IMR-90 (cell line): Measurements from ENCODE around the gene RPL12. TPM values are rescaled to one million over a fixed set of nuclear protein-coding genes. Genes with fewer than 3 reads are reported as not detected.

Source experiments
- ATAC-seq: fragments of 200-7000 bp; cut with Tn5 transposase; 2 replicates; pipeline ENCODE4 v1.9.1; 2020; ENCODE audit warnings: low read depth, mild to moderate bottlenecking, moderate library complexity
- BruUV-seq: library from RNA; stranded (reverse); fragments of 400-500 nt; replicated peaks from 2 replicates; lab custom pipeline; 2021; lab: Mats Ljungman, UMichigan
- CTCF ChIA-PET: fragments of 300-600 bp; formaldehyde crosslinking; extraction: SDS; loops from one replicate; lab custom pipeline; 2021; ENCODE audit warnings: antibody characterized with exemption; lab: Yijun Ruan, JAX
- POLR2A ChIA-PET: fragments of 300-600 bp; sonication (Branson Sonifier 250); formaldehyde crosslinking; loops from one replicate; lab custom pipeline; 2022; ENCODE audit warnings: antibody characterized with exemption; ENCODE audit not compliant: unreplicated experiment; lab: Charles Lee
- DNase-seq: peaks from one replicate; pipeline ENCODE4 v3.0.0; 2013
- H2AFZ ChIP-seq: replicated peaks from 2 replicates; pipeline ENCODE3; 2013; ENCODE audit warnings: low read length, mild to moderate bottlenecking; ENCODE audit not compliant: poor library complexity
- H2AK5ac ChIP-seq: 2 replicates; pipeline ENCODE4 v1.6.1; 2013; ENCODE audit warnings: low read depth, low read length, inconsistent platforms
- H2AK9ac ChIP-seq: replicated peaks from 2 replicates; pipeline ENCODE3; 2013; ENCODE audit warnings: mild to moderate bottlenecking, low read depth, low read length, moderate library complexity; ENCODE audit not compliant: poor library complexity
- H2BK120ac ChIP-seq: 2 replicates; pipeline ENCODE4 v1.6.1; 2013; ENCODE audit warnings: low read depth, low read length, inconsistent platforms
- H2BK15ac ChIP-seq: 3 replicates; pipeline ENCODE4 v1.6.1; 2013; ENCODE audit warnings: low read depth, low read length, inconsistent platforms
- H2BK20ac ChIP-seq: 2 replicates; pipeline ENCODE4 v1.6.1; 2013; ENCODE audit warnings: low read depth, mild to moderate bottlenecking, inconsistent platforms, low read length, moderate library complexity
- H2BK5ac ChIP-seq: 2 replicates; pipeline ENCODE4 v1.6.1; 2013; ENCODE audit warnings: mild to moderate bottlenecking, low read depth, low read length, inconsistent platforms; ENCODE audit not compliant: poor library complexity, severe bottlenecking
- H3K14ac ChIP-seq: replicated peaks from 2 replicates; pipeline ENCODE4 v1.6.1; 2013; ENCODE audit warnings: low read depth, low read length, inconsistent platforms
- H3K18ac ChIP-seq: 2 replicates; pipeline ENCODE4 v1.6.1; 2013; ENCODE audit warnings: low read depth, low read length, control low read depth
- H3K23ac ChIP-seq: 2 replicates; pipeline ENCODE4 v1.6.1; 2013; ENCODE audit warnings: low read depth, low read length, inconsistent platforms
- H3K27ac ChIP-seq: 2 replicates; pipeline ENCODE4 v1.5.1; 2013; ENCODE audit warnings: mild to moderate bottlenecking, control low read depth, low read length; ENCODE audit not compliant: insufficient read depth
- H3K27me3 ChIP-seq: 2 replicates; pipeline ENCODE4 v1.6.1; 2013; ENCODE audit warnings: low read length; ENCODE audit not compliant: control insufficient read depth, insufficient read depth
- H3K36me3 ChIP-seq: 2 replicates; pipeline ENCODE4 v1.6.1; 2013; ENCODE audit warnings: low read length, mixed read lengths; ENCODE audit not compliant: control insufficient read depth, insufficient read depth
- H3K4ac ChIP-seq: 2 replicates; pipeline ENCODE4 v1.6.1; 2013; ENCODE audit warnings: low read depth, low read length, inconsistent platforms
- H3K4me1 ChIP-seq: 2 replicates; pipeline ENCODE4 v1.6.1; 2013; ENCODE audit warnings: low read length, mixed read lengths; ENCODE audit not compliant: control insufficient read depth, insufficient read depth
- H3K4me2 ChIP-seq: 2 replicates; pipeline ENCODE4 v1.6.1; 2013; ENCODE audit warnings: low read depth, mild to moderate bottlenecking, control low read depth, low read length, moderate library complexity
- H3K4me3 ChIP-seq: 2 replicates; pipeline ENCODE4 v1.5.1; 2013; ENCODE audit warnings: low read depth, mild to moderate bottlenecking, control low read depth, low read length, moderate library complexity; ENCODE audit not compliant: insufficient read depth
- H3K56ac ChIP-seq: 2 replicates; pipeline ENCODE4 v1.6.1; 2013; ENCODE audit warnings: low read length, inconsistent platforms; ENCODE audit not compliant: insufficient read depth; ENCODE audit errors: extremely low read depth
- H3K79me1 ChIP-seq, 2 experiments: 2 replicates each; pipeline ENCODE4 v1.6.1; 2013; ENCODE audit warnings: low read length in 2 of 2, inconsistent platforms in 1 of 2, low read depth in 1 of 2
- H3K9ac ChIP-seq: 2 replicates; pipeline ENCODE4 v1.6.1; 2013; ENCODE audit warnings: low read depth, low read length, control low read depth
- H3K9me1 ChIP-seq: 2 replicates; pipeline ENCODE4 v1.6.1; 2013; ENCODE audit warnings: low read length, inconsistent platforms; ENCODE audit not compliant: insufficient read depth
- H3K9me3 ChIP-seq: 2 replicates; pipeline ENCODE4 v1.6.1; 2013; ENCODE audit warnings: low read length; ENCODE audit not compliant: control insufficient read depth, insufficient read depth
- H4K20me1 ChIP-seq: 2 replicates; pipeline ENCODE4 v1.6.1; 2013; ENCODE audit warnings: low read length, inconsistent platforms; ENCODE audit not compliant: insufficient read depth
- H4K5ac ChIP-seq: 2 replicates; pipeline ENCODE4 v1.6.1; 2013; ENCODE audit warnings: mild to moderate bottlenecking, low read depth, low read length, control low read depth
- H4K8ac ChIP-seq, 2 experiments: 2 replicates each; pipeline ENCODE4 v1.6.1; 2013; ENCODE audit warnings: low read depth in 2 of 2, low read length in 2 of 2, control low read depth in 1 of 2, inconsistent platforms in 1 of 2
- H4K91ac ChIP-seq: 2 replicates; pipeline ENCODE4 v1.6.1; 2013; ENCODE audit warnings: low read depth, low read length, inconsistent platforms; ENCODE audit not compliant: insufficient read depth
- BHLHE40 ChIP-seq: fragments of 150-350 bp; IDR thresholded peaks from 2 replicates; pipeline ENCODE4 v1.6.1; 2016; ENCODE audit warnings: mild to moderate bottlenecking, low read depth, low read length
- CEBPB ChIP-seq: IDR thresholded peaks from 2 replicates; pipeline ENCODE4 v1.6.1; 2012; ENCODE audit warnings: low read depth, low read length, improper control_type of control experiment
- CHD1 ChIP-seq: IDR thresholded peaks from 2 replicates; pipeline ENCODE4 v1.6.1; 2012; ENCODE audit warnings: low read depth, low read length, improper control_type of control experiment
- FOS ChIP-seq: fragments of 150-350 bp; IDR thresholded peaks from 2 replicates; pipeline ENCODE4 v1.6.1; 2016; ENCODE audit warnings: low read depth, low read length
- MAFK ChIP-seq: IDR thresholded peaks from 2 replicates; pipeline ENCODE4 v1.6.1; 2012; ENCODE audit warnings: low read depth, low read length, improper control_type of control experiment
- MAZ ChIP-seq: IDR thresholded peaks from 2 replicates; pipeline ENCODE4 v1.6.1; 2012; ENCODE audit warnings: low read depth, mild to moderate bottlenecking, low read length, improper control_type of control experiment, moderate library complexity, borderline replicate concordance
- MXI1 ChIP-seq: IDR thresholded peaks from 2 replicates; pipeline ENCODE4 v1.6.1; 2012; ENCODE audit warnings: low read depth, mild to moderate bottlenecking, low read length, moderate library complexity, borderline replicate concordance
- NFE2L2 ChIP-seq: fragments of 150-350 bp; IDR thresholded peaks from 2 replicates; pipeline ENCODE4 v1.6.1; 2016; ENCODE audit warnings: low read depth, mild to moderate bottlenecking, low read length
- POLR2A ChIP-seq: IDR thresholded peaks from 2 replicates; pipeline ENCODE4 v1.6.1; 2012; ENCODE audit warnings: mild to moderate bottlenecking, low read depth, low read length
- RAD21 ChIP-seq: IDR thresholded peaks from 2 replicates; pipeline ENCODE4 v1.6.1; 2012; ENCODE audit warnings: low read length, improper control_type of control experiment
- RCOR1 ChIP-seq: IDR thresholded peaks from 2 replicates; pipeline ENCODE4 v1.6.1; 2012; ENCODE audit warnings: mild to moderate bottlenecking, low read length, improper control_type of control experiment; ENCODE audit not compliant: insufficient replicate concordance
- RFX5 ChIP-seq: IDR thresholded peaks from 2 replicates; pipeline ENCODE4 v1.8.0; 2012; ENCODE audit warnings: low read depth, mild to moderate bottlenecking, low read length, moderate library complexity
- SMC3 ChIP-seq: fragments of 150-350 bp; IDR thresholded peaks from 2 replicates; pipeline ENCODE4 v1.6.1; 2016; ENCODE audit warnings: low read depth, mild to moderate bottlenecking, antibody characterized with exemption, low read length, moderate library complexity
- WGBS, 2 experiments: methylation state at CpG; one replicate each; pipeline versions ENCODE4 v1.1.5 to v1.1.7; 2013; ENCODE audit warnings: missing lambda C conversion rate in 2 of 2; ENCODE audit not compliant: insufficient read length in 1 of 2; ENCODE audit errors: extremely low coverage in 2 of 2; 5-methylcytosine and 5-hydroxymethylcytosine counted together
- dilution Hi-C: fragments of 300-500 bp; cut with HindIII; formaldehyde crosslinking; loops from one replicate; pipeline ENCODE4 v1.14.3; 2018; ENCODE audit warnings: low sequenced_read_pairs; ENCODE audit not compliant: unreplicated experiment
- in situ Hi-C: fragments of 300-500 bp; cut with MboI; formaldehyde crosslinking; loops from 3 replicates; pipeline ENCODE4 v1.14.3; 2019; ENCODE audit warnings: low sequenced_read_pairs, inconsistent platforms, mixed read lengths
- intact Hi-C: fragments of 100-400 bp; cut with micrococcal nuclease; formaldehyde crosslinking; loops from 2 replicates; pipeline ENCODE4 v1.10.0; 2022
- polyA plus RNA-seq, 3 experiments: library from polyadenylated mRNA; depleted of rRNA; stranded (reverse); fragments of >200 nt; gene quantifications; 2 replicates each; pipeline ENCODE4 v1.2.3, GENCODE V29; 2012; ENCODE audit warnings: low replicate concordance in 1 of 3
- total RNA-seq: library from RNA; depleted of rRNA; stranded (reverse); fragments of >200 nt; gene quantifications from 2 replicates; pipeline ENCODE4 v1.2.3, GENCODE V29; 2012
- TF ChIP-seq, protein P1 (sequence below): fragments of 150-350 bp; IDR thresholded peaks from 2 replicates; pipeline ENCODE4 v1.6.1; 2016; ENCODE audit warnings: low read depth, mild to moderate bottlenecking, low read length, moderate library complexity, borderline replicate concordance
- TF ChIP-seq, protein P2 (sequence below): conservative IDR thresholded peaks from 2 replicates; pipeline ENCODE4 v1.5.1; 2012; ENCODE audit warnings: mild to moderate bottlenecking, low read depth, low read length, improper control_type of control experiment
- TF ChIP-seq, protein P3 (sequence below): fragments of 150-350 bp; IDR thresholded peaks from 2 replicates; pipeline ENCODE4 v1.6.1; 2017; ENCODE audit warnings: mild to moderate bottlenecking, antibody characterized with exemption, low read length, low read depth

Gene RPL12
- total and polyA plus RNA-seq, 2 of the 4 experiments (the other 2 are of a cell fraction), result 1,864 to 2,379 TPM

DNA sequence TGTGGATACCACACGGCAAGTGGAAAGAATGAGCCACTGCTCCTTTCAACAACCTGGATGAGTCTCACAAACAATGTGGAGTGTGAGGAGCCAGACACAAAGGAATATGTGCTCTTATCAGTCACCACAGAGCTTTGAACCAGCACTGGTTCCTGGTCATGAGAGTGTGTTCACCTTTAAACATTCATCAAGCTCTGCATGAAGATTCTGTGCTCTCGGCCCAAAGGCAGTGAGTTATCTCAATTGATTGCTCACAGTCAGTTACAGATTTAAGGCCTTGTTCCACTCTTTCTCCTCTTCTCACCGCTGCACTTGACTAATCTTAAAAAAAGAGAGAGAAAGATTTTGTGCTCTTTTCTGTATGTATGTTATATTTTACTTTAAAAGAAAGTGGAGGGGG is 19.5 kb upstream of the RPL12 start:
- BruUV-seq, result no TSS peak

More for the DNA sequence above, 19.5 kb upstream of the RPL12 start:
- ATAC-seq, result no peak
- H3K56ac ChIP-seq, result no peak overlapping the region
- POLR2A ChIA-PET, result no interaction called here
- H2BK20ac ChIP-seq, result no peak overlapping the region
- in situ Hi-C loops, result no loop called here
- dilution Hi-C loops, result no loop called here
- no peak overlapping the region for H2BK15ac ChIP-seq
- TF ChIP-seq FOS (no peak), SMC3 (no peak), BHLHE40 (no peak), CEBPB (no peak), RAD21 (no peak), MAZ (no peak), RCOR1 (no peak), POLR2A (no peak), RFX5 (no peak), NFE2L2 (no peak), MXI1 (no peak), MAFK (no peak), CHD1 (no peak)
- TF ChIP-seq, protein P1, sequence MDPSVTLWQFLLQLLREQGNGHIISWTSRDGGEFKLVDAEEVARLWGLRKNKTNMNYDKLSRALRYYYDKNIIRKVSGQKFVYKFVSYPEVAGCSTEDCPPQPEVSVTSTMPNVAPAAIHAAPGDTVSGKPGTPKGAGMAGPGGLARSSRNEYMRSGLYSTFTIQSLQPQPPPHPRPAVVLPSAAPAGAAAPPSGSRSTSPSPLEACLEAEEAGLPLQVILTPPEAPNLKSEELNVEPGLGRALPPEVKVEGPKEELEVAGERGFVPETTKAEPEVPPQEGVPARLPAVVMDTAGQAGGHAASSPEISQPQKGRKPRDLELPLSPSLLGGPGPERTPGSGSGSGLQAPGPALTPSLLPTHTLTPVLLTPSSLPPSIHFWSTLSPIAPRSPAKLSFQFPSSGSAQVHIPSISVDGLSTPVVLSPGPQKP, result no peak
- TF ChIP-seq, protein P2, sequence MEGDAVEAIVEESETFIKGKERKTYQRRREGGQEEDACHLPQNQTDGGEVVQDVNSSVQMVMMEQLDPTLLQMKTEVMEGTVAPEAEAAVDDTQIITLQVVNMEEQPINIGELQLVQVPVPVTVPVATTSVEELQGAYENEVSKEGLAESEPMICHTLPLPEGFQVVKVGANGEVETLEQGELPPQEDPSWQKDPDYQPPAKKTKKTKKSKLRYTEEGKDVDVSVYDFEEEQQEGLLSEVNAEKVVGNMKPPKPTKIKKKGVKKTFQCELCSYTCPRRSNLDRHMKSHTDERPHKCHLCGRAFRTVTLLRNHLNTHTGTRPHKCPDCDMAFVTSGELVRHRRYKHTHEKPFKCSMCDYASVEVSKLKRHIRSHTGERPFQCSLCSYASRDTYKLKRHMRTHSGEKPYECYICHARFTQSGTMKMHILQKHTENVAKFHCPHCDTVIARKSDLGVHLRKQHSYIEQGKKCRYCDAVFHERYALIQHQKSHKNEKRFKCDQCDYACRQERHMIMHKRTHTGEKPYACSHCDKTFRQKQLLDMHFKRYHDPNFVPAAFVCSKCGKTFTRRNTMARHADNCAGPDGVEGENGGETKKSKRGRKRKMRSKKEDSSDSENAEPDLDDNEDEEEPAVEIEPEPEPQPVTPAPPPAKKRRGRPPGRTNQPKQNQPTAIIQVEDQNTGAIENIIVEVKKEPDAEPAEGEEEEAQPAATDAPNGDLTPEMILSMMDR, result no peak
- TF ChIP-seq, protein P3, sequence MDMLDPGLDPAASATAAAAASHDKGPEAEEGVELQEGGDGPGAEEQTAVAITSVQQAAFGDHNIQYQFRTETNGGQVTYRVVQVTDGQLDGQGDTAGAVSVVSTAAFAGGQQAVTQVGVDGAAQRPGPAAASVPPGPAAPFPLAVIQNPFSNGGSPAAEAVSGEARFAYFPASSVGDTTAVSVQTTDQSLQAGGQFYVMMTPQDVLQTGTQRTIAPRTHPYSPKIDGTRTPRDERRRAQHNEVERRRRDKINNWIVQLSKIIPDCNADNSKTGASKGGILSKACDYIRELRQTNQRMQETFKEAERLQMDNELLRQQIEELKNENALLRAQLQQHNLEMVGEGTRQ, result no peak
- H2AFZ ChIP-seq, result no peak overlapping the region
- no peak overlapping the region for H3K4me3 ChIP-seq
- no peaks in the 10 kb centered on the region for H3K9me3 ChIP-seq
- no peaks in the 10 kb centered on the region; the same call in 1 of the 2 replicates for H3K4me1 ChIP-seq
- no CpG with 5 or more reads among the region's 3 CpGs for WGBS, 2 experiments
- H3K27me3 ChIP-seq, result no peaks in the 10 kb centered on the region
- no peak overlapping the region for H3K23ac ChIP-seq
- H3K4ac ChIP-seq, result no peak overlapping the region
- intact Hi-C loops, result no loop called here
- H3K27ac ChIP-seq, result no peak overlapping the region
- H4K20me1 ChIP-seq, result no peaks in the 10 kb centered on the region
- no peak overlapping the region for H3K4me2 ChIP-seq
- DNase-seq, result no peak
- no peaks in the 10 kb centered on the region for H3K9me1 ChIP-seq
- peaks cover 19% of the 10 kb centered on the region for H3K36me3 ChIP-seq
- H2BK5ac ChIP-seq, result no peak overlapping the region
- H3K14ac ChIP-seq, result no peak overlapping the region
- no peak overlapping the region for H4K5ac ChIP-seq
- H2AK9ac ChIP-seq, result no peak overlapping the region
- H2BK120ac ChIP-seq, result no peak overlapping the region
- H3K9ac ChIP-seq, result no peak overlapping the region
- H2AK5ac ChIP-seq, result no peak overlapping the region
- H3K18ac ChIP-seq, result no peak overlapping the region
- no peak overlapping the region for H4K91ac ChIP-seq
- CTCF ChIA-PET, result no interaction called here
- H3K79me1 ChIP-seq, result no peaks in the 10 kb centered on the region; a peak in 1 of 4 replicates
- no peak overlapping the region for H4K8ac ChIP-seq
